Liver (tissue), 9 donors: ENCODE measurements around the gene DCAKD. TPM values are rescaled to one million over a fixed set of nuclear protein-coding genes. Genes with fewer than 3 reads are reported as not detected.

Source experiments
- DNase-seq: peaks from one replicate; pipeline ENCODE4 v3.0.0-alpha.2; 2017; ENCODE audit warnings: low spot score
- H3K27ac ChIP-seq, 2 donors: one replicate each; pipeline ENCODE4 v1.7.0; 2013; ENCODE audit warnings: inconsistent platforms in 2 of 2, low read length in 2 of 2, control low read depth in 1 of 2, low read depth in 1 of 2, mild to moderate bottlenecking in 1 of 2
- H3K27me3 ChIP-seq, 4 donors: one replicate each; pipeline versions ENCODE4 v1.6.1 to v1.7.0; 2013; ENCODE audit warnings: low read length in 3 of 4, inconsistent platforms in 1 of 4, mild to moderate bottlenecking in 1 of 4, moderate library complexity in 1 of 4; ENCODE audit not compliant: control insufficient read depth in 4 of 4, insufficient read depth in 4 of 4
- H3K36me3 ChIP-seq, 4 donors: one replicate each; pipeline versions ENCODE4 v1.6.1 to v1.7.0; 2013; ENCODE audit warnings: low read length in 3 of 4, mild to moderate bottlenecking in 3 of 4, low read depth in 1 of 4, moderate library complexity in 1 of 4; ENCODE audit not compliant: control insufficient read depth in 4 of 4, insufficient read depth in 3 of 4
- H3K4me1 ChIP-seq, 4 donors: one replicate each; pipeline versions ENCODE4 v1.6.1 to v1.7.0; 2013; ENCODE audit warnings: low read length in 3 of 4, mild to moderate bottlenecking in 3 of 4, moderate library complexity in 1 of 4; ENCODE audit not compliant: control insufficient read depth in 4 of 4, insufficient read depth in 4 of 4
- H3K4me3 ChIP-seq, 3 donors: one replicate each; pipeline versions ENCODE4 v1.6.1 to v1.7.0; 2013; ENCODE audit warnings: low read length in 3 of 3, control low read depth in 1 of 3, low read depth in 1 of 3, mild to moderate bottlenecking in 1 of 3
- H3K9ac ChIP-seq, 2 donors: one replicate each; pipeline ENCODE4 v1.7.0; 2013; ENCODE audit warnings: low read length in 2 of 2, mild to moderate bottlenecking in 2 of 2, moderate library complexity in 2 of 2, control low read depth in 1 of 2, low read depth in 1 of 2
- H3K9me3 ChIP-seq, 4 donors: one replicate each; pipeline versions ENCODE4 v1.6.1 to v1.7.0; 2013; ENCODE audit warnings: low read length in 3 of 4; ENCODE audit not compliant: control insufficient read depth in 4 of 4
- CTCF ChIP-seq: fragments of 150-350 bp; IDR thresholded peaks from 2 replicates; pipeline ENCODE4 v1.5.1; 2017; ENCODE audit warnings: improper control_type of control experiment, low read depth, low read length; ENCODE audit not compliant: missing input control
- EGR1 ChIP-seq, 2 donors: IDR thresholded peaks; 2 replicates each; pipeline ENCODE4 v1.6.1; 2016 to 2018; ENCODE audit warnings: antibody characterized with exemption in 2 of 2, low read depth in 2 of 2
- FOXA1 ChIP-seq: IDR thresholded peaks from 2 replicates; pipeline ENCODE4 v1.6.1; 2016; ENCODE audit warnings: antibody characterized with exemption
- FOXA2 ChIP-seq: IDR thresholded peaks from 2 replicates; pipeline ENCODE4 v1.6.1; 2016; ENCODE audit warnings: antibody characterized with exemption
- GABPA ChIP-seq, 2 donors: IDR thresholded peaks in 1 of 2; conservative IDR thresholded peaks in 1 of 2; 2 replicates each; pipeline ENCODE4 v1.6.1; 2016; ENCODE audit warnings: antibody characterized with exemption in 2 of 2, mild to moderate bottlenecking in 1 of 2, moderate library complexity in 1 of 2
- HNF4A ChIP-seq, 2 donors: conservative IDR thresholded peaks; 2 replicates each; pipeline ENCODE4 v1.6.1; 2016; ENCODE audit warnings: antibody characterized with exemption in 2 of 2, mild to moderate bottlenecking in 2 of 2
- HNF4G ChIP-seq: IDR thresholded peaks from 2 replicates; pipeline ENCODE4 v1.6.1; 2016; ENCODE audit warnings: antibody characterized with exemption
- JUND ChIP-seq, 2 donors: IDR thresholded peaks; 2 replicates each; pipeline ENCODE4 v1.6.1; 2016; ENCODE audit warnings: antibody characterized with exemption in 2 of 2
- RAD21 ChIP-seq, 2 donors: IDR thresholded peaks; 2 replicates each; pipeline ENCODE4 v1.6.1; 2016; ENCODE audit warnings: antibody characterized with exemption in 2 of 2, mild to moderate bottlenecking in 2 of 2
- REST ChIP-seq: IDR thresholded peaks from 2 replicates; pipeline ENCODE4 v1.6.1; 2016; ENCODE audit warnings: antibody characterized with exemption, mild to moderate bottlenecking
- RXRA ChIP-seq, 2 donors: IDR thresholded peaks; 2 replicates each; pipeline ENCODE4 v1.6.1; 2017 to 2018; ENCODE audit warnings: antibody characterized with exemption in 2 of 2, mild to moderate bottlenecking in 1 of 2
- SP1 ChIP-seq: IDR thresholded peaks from 2 replicates; pipeline ENCODE4 v1.6.1; 2018; ENCODE audit warnings: antibody characterized with exemption, mild to moderate bottlenecking
- TAF1 ChIP-seq: conservative IDR thresholded peaks from 2 replicates; pipeline ENCODE4 v1.6.1; 2016; ENCODE audit warnings: antibody characterized with exemption, mild to moderate bottlenecking
- YY1 ChIP-seq: IDR thresholded peaks from 2 replicates; pipeline ENCODE4 v1.6.1; 2016; ENCODE audit warnings: antibody characterized with exemption, mild to moderate bottlenecking
- ZBTB33 ChIP-seq: IDR thresholded peaks from 2 replicates; pipeline ENCODE4 v1.6.1; 2016; ENCODE audit warnings: antibody characterized with exemption
- WGBS: extraction: QIAGEN DNeasy Blood & Tissue Kit; methylation state at CpG from one replicate; pipeline ENCODE4 v1.1.7; 2013; 5-methylcytosine and 5-hydroxymethylcytosine counted together
- polyA plus RNA-seq, 2 donors: library from polyadenylated mRNA; stranded (reverse) in 1 of 2; unstranded in 1 of 2; fragments of 200-250 nt in 1 of 2; fragments of >200 nt in 1 of 2; fragmentation: Nextera tagmentation in 1 of 2; extraction: Ambion mirVana in 1 of 2; gene quantifications; one replicate each; pipeline versions ENCODE4 v1.2.1 to v1.2.3, GENCODE V29; 2013 to 2015
- total RNA-seq, 2 donors: library from RNA; depleted of rRNA; stranded (reverse); fragments of >200 nt; gene quantifications; one replicate each; pipeline ENCODE4 v1.2.3, GENCODE V29; 2014
- TF ChIP-seq, protein P1 (sequence below): IDR thresholded peaks from 2 replicates; pipeline ENCODE4 v1.6.1; 2016; ENCODE audit warnings: antibody characterized with exemption
- TF ChIP-seq, protein P2 (sequence below): IDR thresholded peaks from 2 replicates; pipeline ENCODE4 v1.6.1; 2016; ENCODE audit warnings: antibody characterized with exemption
- donor health status: healthy.
- donor health status: healthy.
- donor health status: healthy.
- donor health status: healthy.
- donor health status: healthy.

Gene DCAKD
- total and polyA plus RNA-seq, 4 donors, result 9.7 to 22.9 (median 14.6) TPM

- DNase-seq, result no peak
- 71% methylated on average over 11 of the region's 11 CpGs for WGBS
Measured at GRCh38 chr17:44995436-44996001, 55.9 kb downstream of the DCAKD start.

GRCh38 chr17:44992242-44992939 is 59.0 kb downstream of the DCAKD start:
- WGBS, result 91% methylated on average over 5 of the region's 5 CpGs
- Histone ChIP-seq H3K4me3 (no peak overlapping the region), H3K27me3 (no peaks in the 10 kb centered on the region), H3K36me3 (no peaks in the 10 kb centered on the region), H3K9me3 (no peaks in the 10 kb centered on the region), H3K27ac (no peak overlapping the region), H3K9ac (no peak overlapping the region), H3K4me1 (peaks cover 2 to 6% (median 5%) of the 10 kb centered on the region in 4 donors)
- TF ChIP-seq FOXA2, result no peak
- no peak for TF ChIP-seq CTCF
- TF ChIP-seq, protein P1, sequence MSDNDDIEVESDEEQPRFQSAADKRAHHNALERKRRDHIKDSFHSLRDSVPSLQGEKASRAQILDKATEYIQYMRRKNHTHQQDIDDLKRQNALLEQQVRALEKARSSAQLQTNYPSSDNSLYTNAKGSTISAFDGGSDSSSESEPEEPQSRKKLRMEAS, result no peak
- TF ChIP-seq FOXA1, result no peak
- TF ChIP-seq EGR1 (IDR thresholded peaks at IDR 0.05; ENCODE audit: low read depth in 2 of 2), result no peak
- TF ChIP-seq HNF4A (conservative IDR thresholded peaks at IDR 0.05), result no peak
- TF ChIP-seq RXRA (IDR thresholded peaks at IDR 0.05), result no peak
- no peak for TF ChIP-seq HNF4G
- no peak for TF ChIP-seq REST
- DNase-seq, result no peak

More at GRCh38 chr17:44995436-44996001, 55.9 kb downstream of the DCAKD start:
- no peaks in the 10 kb centered on the region for H3K4me1 ChIP-seq
- no peak overlapping the region for H3K27ac ChIP-seq
- H3K9me3 ChIP-seq, result peaks cover 0 to 6% (median 1%) of the 10 kb centered on the region in 4 donors
- no peaks in the 10 kb centered on the region for H3K36me3 ChIP-seq
- H3K9ac ChIP-seq, result no peak overlapping the region
- no peak overlapping the region for H3K4me3 ChIP-seq
- no peaks in the 10 kb centered on the region for H3K27me3 ChIP-seq
- TF ChIP-seq GABPA (IDR thresholded peaks at IDR 0.05 in 1 of 2, conservative IDR thresholded peaks at IDR 0.05 in 1 of 2), result no peak
- TF ChIP-seq HNF4A (conservative IDR thresholded peaks at IDR 0.05), result no peak
- TF ChIP-seq CTCF, result no peak
- TF ChIP-seq ZBTB33, result no peak
- TF ChIP-seq JUND (IDR thresholded peaks at IDR 0.05), result no peak
- no peak for TF ChIP-seq RAD21 (IDR thresholded peaks at IDR 0.05)
- TF ChIP-seq HNF4G, result no peak
- TF ChIP-seq SP1, result no peak
- TF ChIP-seq, protein P2, sequence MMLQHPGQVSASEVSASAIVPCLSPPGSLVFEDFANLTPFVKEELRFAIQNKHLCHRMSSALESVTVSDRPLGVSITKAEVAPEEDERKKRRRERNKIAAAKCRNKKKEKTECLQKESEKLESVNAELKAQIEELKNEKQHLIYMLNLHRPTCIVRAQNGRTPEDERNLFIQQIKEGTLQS, result no peak
- no peak for TF ChIP-seq FOXA1
- TF ChIP-seq EGR1 (IDR thresholded peaks at IDR 0.05; ENCODE audit: low read depth in 2 of 2), result no peak
- no peak for TF ChIP-seq TAF1
- TF ChIP-seq YY1, result no peak
